Measurements from ENCODE around the gene TNNI2.

The TNNI2 gene

DNA sequence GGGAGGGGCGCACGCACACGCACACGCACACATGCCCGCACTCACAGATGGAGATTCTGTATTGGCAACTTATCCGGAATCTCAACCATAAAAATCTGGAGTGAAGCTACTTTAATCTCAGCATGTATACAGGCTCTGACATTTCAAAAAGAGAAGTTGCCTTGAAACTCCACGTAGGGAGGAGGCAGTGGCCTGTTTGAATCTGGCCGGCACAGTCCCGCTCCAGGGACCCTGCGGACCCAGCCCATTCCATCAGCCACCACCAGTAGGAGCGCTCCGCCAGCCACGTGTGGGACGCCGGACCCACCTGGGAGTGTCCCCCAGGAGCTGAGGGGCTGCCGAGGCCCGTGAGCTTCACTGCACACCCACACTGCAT lies 5.9 kb upstream of the TNNI2 start (continued):
- TF ChIP-seq, protein P1, sequence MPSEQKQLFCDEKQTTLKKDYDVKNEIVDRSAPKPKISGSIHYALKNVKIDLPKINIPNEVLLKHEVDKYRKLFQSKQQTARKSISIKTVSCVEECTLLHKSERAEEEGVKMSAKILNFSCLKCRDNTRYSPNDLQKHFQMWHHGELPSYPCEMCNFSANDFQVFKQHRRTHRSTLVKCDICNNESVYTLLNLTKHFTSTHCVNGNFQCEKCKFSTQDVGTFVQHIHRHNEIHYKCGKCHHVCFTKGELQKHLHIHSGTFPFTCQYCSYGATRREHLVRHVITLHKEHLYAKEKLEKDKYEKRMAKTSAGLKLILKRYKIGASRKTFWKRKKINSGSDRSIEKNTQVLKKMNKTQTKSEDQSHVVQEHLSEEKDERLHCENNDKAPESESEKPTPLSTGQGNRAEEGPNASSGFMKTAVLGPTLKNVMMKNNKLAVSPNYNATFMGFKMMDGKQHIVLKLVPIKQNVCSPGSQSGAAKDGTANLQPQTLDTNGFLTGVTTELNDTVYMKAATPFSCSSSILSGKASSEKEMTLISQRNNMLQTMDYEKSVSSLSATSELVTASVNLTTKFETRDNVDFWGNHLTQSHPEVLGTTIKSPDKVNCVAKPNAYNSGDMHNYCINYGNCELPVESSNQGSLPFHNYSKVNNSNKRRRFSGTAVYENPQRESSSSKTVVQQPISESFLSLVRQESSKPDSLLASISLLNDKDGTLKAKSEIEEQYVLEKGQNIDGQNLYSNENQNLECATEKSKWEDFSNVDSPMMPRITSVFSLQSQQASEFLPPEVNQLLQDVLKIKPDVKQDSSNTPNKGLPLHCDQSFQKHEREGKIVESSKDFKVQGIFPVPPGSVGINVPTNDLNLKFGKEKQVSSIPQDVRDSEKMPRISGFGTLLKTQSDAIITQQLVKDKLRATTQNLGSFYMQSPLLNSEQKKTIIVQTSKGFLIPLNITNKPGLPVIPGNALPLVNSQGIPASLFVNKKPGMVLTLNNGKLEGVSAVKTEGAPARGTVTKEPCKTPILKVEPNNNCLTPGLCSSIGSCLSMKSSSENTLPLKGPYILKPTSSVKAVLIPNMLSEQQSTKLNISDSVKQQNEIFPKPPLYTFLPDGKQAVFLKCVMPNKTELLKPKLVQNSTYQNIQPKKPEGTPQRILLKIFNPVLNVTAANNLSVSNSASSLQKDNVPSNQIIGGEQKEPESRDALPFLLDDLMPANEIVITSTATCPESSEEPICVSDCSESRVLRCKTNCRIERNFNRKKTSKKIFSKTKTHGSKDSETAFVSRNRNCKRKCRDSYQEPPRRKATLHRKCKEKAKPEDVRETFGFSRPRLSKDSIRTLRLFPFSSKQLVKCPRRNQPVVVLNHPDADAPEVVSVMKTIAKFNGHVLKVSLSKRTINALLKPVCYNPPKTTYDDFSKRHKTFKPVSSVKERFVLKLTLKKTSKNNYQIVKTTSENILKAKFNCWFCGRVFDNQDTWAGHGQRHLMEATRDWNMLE (tag by site-specific recombination; conservative IDR thresholded peaks at IDR 0.05; ENCODE audit: low read depth) = no peak
- TF ChIP-seq ZNF785 (tag by site-specific recombination; IDR thresholded peaks at IDR 0.05) = no peak
- no peak for TF ChIP-seq ZNF776 (tag by site-specific recombination; IDR thresholded peaks at IDR 0.05; ENCODE audit: borderline replicate concordance)
- TF ChIP-seq SP7 (tag by site-specific recombination; IDR thresholded peaks at IDR 0.05) = no peak
- no peak for TF ChIP-seq ZNF404 (tag by site-specific recombination; IDR thresholded peaks at IDR 0.05)
- no peak for TF ChIP-seq ZNF623 (tag by site-specific recombination; IDR thresholded peaks at IDR 0.05)

DNA sequence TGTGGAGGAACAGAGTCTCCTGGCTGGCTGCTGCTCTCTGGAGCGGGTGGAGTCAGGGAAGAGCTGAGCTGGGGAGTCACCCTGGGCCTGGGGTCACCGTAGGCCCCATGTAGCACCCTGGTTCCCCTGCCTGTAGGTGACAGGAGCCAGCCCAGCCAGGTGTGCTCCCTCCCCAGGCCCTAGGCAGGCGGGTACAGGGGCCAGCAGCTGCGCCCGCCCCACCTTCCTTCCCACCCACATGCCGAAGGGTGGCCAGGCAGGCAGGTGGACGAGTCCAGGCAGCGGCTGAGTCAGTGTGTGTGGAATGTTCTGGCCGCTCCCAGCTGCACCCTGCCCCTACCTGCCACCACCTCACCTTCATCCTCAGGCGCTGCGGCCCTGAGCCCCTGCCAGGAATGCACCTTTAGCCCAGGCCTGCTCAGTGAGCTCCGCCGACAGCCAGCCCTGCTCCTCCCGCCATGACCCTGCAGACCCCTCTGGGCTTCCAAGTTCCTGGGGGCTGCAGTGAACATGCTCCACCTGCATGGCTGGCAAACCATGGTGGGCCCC lies 4.6 kb upstream of the TNNI2 start:
- no peaks in the 10 kb centered on the region for H3K9me3 ChIP-seq (ENCODE audit: control insufficient read depth, insufficient read depth, low read depth, low read length)
- no peaks in the 10 kb centered on the region for H3K36me3 ChIP-seq (ENCODE audit: control insufficient read depth in 2 of 2, insufficient read depth in 1 of 2, low read length in 2 of 2)
- TF ChIP-seq KLF9 (tag by site-specific recombination; IDR thresholded peaks at IDR 0.05; ENCODE audit: low read depth) (no peak), ZNF626 (tag by site-specific recombination; IDR thresholded peaks at IDR 0.05) (no peak), ZBTB21 (tag by site-specific recombination; IDR thresholded peaks at IDR 0.05) (no peak), ZNF549 (tag by site-specific recombination; IDR thresholded peaks at IDR 0.05) (no peak), ZFP41 (tag by site-specific recombination; IDR thresholded peaks at IDR 0.05; ENCODE audit: borderline replicate concordance) (no peak), ZNF777 (tag by site-specific recombination; IDR thresholded peaks at IDR 0.05; ENCODE audit: borderline replicate concordance) (no peak), KLF7 (tag by site-specific recombination; IDR thresholded peaks at IDR 0.05; ENCODE audit: borderline replicate concordance) (no peak), YY1 (tag by site-specific recombination; IDR thresholded peaks at IDR 0.05) (no peak), ZNF121 (tag by site-specific recombination; IDR thresholded peaks at IDR 0.05) (no peak), ZNF629 (tag by site-specific recombination; IDR thresholded peaks at IDR 0.05) (no peak), ZNF184 (tag by site-specific recombination; IDR thresholded peaks at IDR 0.05) (no peak)
- TF ChIP-seq, protein P2, sequence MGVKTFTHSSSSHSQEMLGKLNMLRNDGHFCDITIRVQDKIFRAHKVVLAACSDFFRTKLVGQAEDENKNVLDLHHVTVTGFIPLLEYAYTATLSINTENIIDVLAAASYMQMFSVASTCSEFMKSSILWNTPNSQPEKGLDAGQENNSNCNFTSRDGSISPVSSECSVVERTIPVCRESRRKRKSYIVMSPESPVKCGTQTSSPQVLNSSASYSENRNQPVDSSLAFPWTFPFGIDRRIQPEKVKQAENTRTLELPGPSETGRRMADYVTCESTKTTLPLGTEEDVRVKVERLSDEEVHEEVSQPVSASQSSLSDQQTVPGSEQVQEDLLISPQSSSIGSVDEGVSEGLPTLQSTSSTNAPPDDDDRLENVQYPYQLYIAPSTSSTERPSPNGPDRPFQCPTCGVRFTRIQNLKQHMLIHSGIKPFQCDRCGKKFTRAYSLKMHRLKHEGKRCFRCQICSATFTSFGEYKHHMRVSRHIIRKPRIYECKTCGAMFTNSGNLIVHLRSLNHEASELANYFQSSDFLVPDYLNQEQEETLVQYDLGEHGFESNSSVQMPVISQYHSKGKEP (tag by site-specific recombination; IDR thresholded peaks at IDR 0.05) = no peak
- TF ChIP-seq, protein P3, sequence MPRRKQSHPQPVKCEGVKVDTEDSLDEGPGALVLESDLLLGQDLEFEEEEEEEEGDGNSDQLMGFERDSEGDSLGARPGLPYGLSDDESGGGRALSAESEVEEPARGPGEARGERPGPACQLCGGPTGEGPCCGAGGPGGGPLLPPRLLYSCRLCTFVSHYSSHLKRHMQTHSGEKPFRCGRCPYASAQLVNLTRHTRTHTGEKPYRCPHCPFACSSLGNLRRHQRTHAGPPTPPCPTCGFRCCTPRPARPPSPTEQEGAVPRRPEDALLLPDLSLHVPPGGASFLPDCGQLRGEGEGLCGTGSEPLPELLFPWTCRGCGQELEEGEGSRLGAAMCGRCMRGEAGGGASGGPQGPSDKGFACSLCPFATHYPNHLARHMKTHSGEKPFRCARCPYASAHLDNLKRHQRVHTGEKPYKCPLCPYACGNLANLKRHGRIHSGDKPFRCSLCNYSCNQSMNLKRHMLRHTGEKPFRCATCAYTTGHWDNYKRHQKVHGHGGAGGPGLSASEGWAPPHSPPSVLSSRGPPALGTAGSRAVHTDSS (tag by site-specific recombination; IDR thresholded peaks at IDR 0.05) = no peak
- TF ChIP-seq, protein P4, sequence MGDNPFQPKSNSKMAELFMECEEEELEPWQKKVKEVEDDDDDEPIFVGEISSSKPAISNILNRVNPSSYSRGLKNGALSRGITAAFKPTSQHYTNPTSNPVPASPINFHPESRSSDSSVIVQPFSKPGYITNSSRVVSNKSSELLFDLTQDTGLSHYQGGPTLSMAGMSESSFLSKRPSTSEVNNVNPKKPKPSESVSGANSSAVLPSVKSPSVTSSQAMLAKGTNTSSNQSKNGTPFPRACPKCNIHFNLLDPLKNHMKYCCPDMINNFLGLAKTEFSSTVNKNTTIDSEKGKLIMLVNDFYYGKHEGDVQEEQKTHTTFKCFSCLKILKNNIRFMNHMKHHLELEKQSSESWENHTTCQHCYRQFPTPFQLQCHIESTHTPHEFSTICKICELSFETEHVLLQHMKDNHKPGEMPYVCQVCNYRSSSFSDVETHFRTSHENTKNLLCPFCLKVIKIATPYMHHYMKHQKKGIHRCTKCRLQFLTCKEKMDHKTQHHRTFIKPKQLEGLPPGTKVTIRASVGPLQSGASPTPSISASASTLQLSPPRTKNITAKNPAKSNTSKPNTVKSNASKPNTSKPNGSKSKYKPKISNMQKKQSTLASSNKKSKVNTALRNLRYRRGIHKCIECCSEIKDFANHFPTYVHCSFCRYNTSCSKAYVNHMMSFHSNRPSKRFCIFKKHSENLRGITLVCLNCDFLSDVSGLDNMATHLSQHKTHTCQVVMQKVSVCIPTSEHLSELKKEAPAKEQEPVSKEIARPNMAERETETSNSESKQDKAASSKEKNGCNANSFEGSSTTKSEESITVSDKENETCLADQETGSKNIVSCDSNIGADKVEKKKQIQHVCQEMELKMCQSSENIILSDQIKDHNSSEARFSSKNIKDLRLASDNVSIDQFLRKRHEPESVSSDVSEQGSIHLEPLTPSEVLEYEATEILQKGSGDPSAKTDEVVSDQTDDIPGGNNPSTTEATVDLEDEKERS (tag by site-specific recombination; IDR thresholded peaks at IDR 0.05) = no peak
- TF ChIP-seq, protein P5, sequence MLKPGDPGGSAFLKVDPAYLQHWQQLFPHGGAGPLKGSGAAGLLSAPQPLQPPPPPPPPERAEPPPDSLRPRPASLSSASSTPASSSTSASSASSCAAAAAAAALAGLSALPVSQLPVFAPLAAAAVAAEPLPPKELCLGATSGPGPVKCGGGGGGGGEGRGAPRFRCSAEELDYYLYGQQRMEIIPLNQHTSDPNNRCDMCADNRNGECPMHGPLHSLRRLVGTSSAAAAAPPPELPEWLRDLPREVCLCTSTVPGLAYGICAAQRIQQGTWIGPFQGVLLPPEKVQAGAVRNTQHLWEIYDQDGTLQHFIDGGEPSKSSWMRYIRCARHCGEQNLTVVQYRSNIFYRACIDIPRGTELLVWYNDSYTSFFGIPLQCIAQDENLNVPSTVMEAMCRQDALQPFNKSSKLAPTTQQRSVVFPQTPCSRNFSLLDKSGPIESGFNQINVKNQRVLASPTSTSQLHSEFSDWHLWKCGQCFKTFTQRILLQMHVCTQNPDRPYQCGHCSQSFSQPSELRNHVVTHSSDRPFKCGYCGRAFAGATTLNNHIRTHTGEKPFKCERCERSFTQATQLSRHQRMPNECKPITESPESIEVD (tag by site-specific recombination; IDR thresholded peaks at IDR 0.05) = no peak
- ChIA-PET CTCF (interaction anchor here (0.6 to 8.2 kb wide), 26 partner anchors 12 to 493 kb away, joined by 3 to 261 read pairs (median 5); partner anchors contain the start of gene KRTAP5-6), POLR2A (interaction anchor here (2.6 kb wide), 1 partner anchor 140 kb away, joined by 16 read pairs; no protein-coding TSS in a partner anchor)
- H3K27ac ChIP-seq (ENCODE audit: extremely low read depth, low read depth, low read length) = no peak overlapping the region
- H3K4me1 ChIP-seq (ENCODE audit: control insufficient read depth, insufficient read depth, low read length) = no peaks in the 10 kb centered on the region
- no peak overlapping the region for H3K4me3 ChIP-seq (ENCODE audit: low read depth, low read length)

All from HEK293 (cell line).